Stimulated activated naive CD8-positive, alpha-beta T cell treated with anti-CD3 and anti-CD28 coated beads, Interleukin-15, amount 100 ng/mL, for 72 hours (primary cell): ENCODE results near the gene RAP1GAP.
A peak's percentile ranks its signal among the peaks of the same experiment; 100 is the strongest.
"Not testable (repeated sequence)": the region's sequence is repeated elsewhere in the genome, so short reads cannot be mapped to it uniquely, and the experiment has no call there.

Experiments used
- ATAC-seq: fragments of 150-1000 bp; cut with Tn5 transposase; 2 replicates; pipeline ENCODE4 v1.10.0; 2021; ENCODE audit warnings: mild to moderate bottlenecking, moderate library complexity
- DNase-seq, 2 donors: peaks; one replicate each; pipeline ENCODE4 v3.0.0; 2021 to 2022
- H3K27ac Mint-ChIP-seq, 2 donors: one replicate each; pipeline ENCODE4 v1.8.0; 2022; ENCODE audit warnings: mild to moderate bottlenecking in 2 of 2, mixed read lengths in 2 of 2, moderate library complexity in 2 of 2
- H3K27me3 Mint-ChIP-seq: one replicate; pipeline ENCODE4 v1.8.0; 2022; ENCODE audit warnings: mixed read lengths
- H3K4me1 Mint-ChIP-seq: one replicate; pipeline ENCODE4 v1.8.0; 2022; ENCODE audit warnings: mild to moderate bottlenecking, mixed read lengths
- H3K4me3 Mint-ChIP-seq, 2 donors: one replicate each; pipeline ENCODE4 v1.8.0; 2022; ENCODE audit warnings: mild to moderate bottlenecking in 2 of 2, mixed read lengths in 2 of 2, moderate library complexity in 1 of 2
- H3K9me3 Mint-ChIP-seq, 2 donors: one replicate each; pipeline ENCODE4 v1.8.0; 2022; ENCODE audit warnings: mixed read lengths in 2 of 2

RAP1GAP gene

GRCh38 chr1:21687081-21687529, 17.9 kb upstream of the RAP1GAP start:
- peak overlapping the region in 1 of 2 donors; percentile 77 for H3K27ac Mint-ChIP-seq
- DNase-seq (no peak), ATAC-seq (no peak)
- no peaks in the 10 kb centered on the region for H3K27me3 Mint-ChIP-seq
- H3K4me1 Mint-ChIP-seq: no peaks in the 10 kb centered on the region
- H3K4me3 Mint-ChIP-seq: no peak overlapping the region
- H3K9me3 Mint-ChIP-seq: no peaks in the 10 kb centered on the region

- no peaks in the 10 kb centered on the region for H3K27me3 Mint-ChIP-seq
Measured at GRCh38 chr1:21685946-21686678, 17.0 kb upstream of the RAP1GAP start.

GRCh38 chr1:21681426-21681825, 12.3 kb upstream of the RAP1GAP start:
- ATAC-seq: no peak

More at GRCh38 chr1:21685946-21686678, 17.0 kb upstream of the RAP1GAP start:
- Mint-ChIP-seq H3K27ac (peak overlapping the region in 1 of 2 donors; percentile 19), H3K4me3 (no peak overlapping the region), H3K9me3 (no peaks in the 10 kb centered on the region), H3K4me1 (no peaks in the 10 kb centered on the region)
- no peak for ATAC-seq
- no peak for DNase-seq

GRCh38 chr1:21680918-21681317, 11.8 kb upstream of the RAP1GAP start:
- ATAC-seq (no peak), DNase-seq (no peak)
- Mint-ChIP-seq H3K27me3 (no peaks in the 10 kb centered on the region), H3K4me1 (no peaks in the 10 kb centered on the region), H3K9me3 (no peaks in the 10 kb centered on the region), H3K27ac (peak overlapping the region in 1 of 2 donors; percentile 93), H3K4me3 (no peak overlapping the region)

More at GRCh38 chr1:21681426-21681825, 12.3 kb upstream of the RAP1GAP start:
- Mint-ChIP-seq H3K27ac (peak overlapping the region in 1 of 2 donors; percentile 93), H3K9me3 (no peaks in the 10 kb centered on the region), H3K27me3 (no peaks in the 10 kb centered on the region), H3K4me1 (no peaks in the 10 kb centered on the region), H3K4me3 (no peak overlapping the region)
- no peak for DNase-seq

- no peaks in the 10 kb centered on the region for H3K4me1 Mint-ChIP-seq
- no peak overlapping the region for H3K27ac Mint-ChIP-seq
- H3K9me3 Mint-ChIP-seq: no peaks in the 10 kb centered on the region
- H3K4me3 Mint-ChIP-seq: no peak overlapping the region
- H3K27me3 Mint-ChIP-seq: no peaks in the 10 kb centered on the region
- DNase-seq: no peak
- ATAC-seq: no peak
Measured at GRCh38 chr1:21680381-21680780, 11.2 kb upstream of the RAP1GAP start.

- no peaks in the 10 kb centered on the region for H3K4me1 Mint-ChIP-seq
- no peaks in the 10 kb centered on the region for H3K27me3 Mint-ChIP-seq
- no peak for ATAC-seq
- no peak overlapping the region for H3K4me3 Mint-ChIP-seq
- H3K9me3 Mint-ChIP-seq: no peaks in the 10 kb centered on the region
- H3K27ac Mint-ChIP-seq: no peak overlapping the region
- no peak for DNase-seq
Measured at GRCh38 chr1:21677168-21677567, 8.0 kb upstream of the RAP1GAP start.

- ATAC-seq (no peak), DNase-seq (no peak)
- Mint-ChIP-seq H3K4me1 (peaks cover 9% of the 10 kb centered on the region), H3K27me3 (peaks cover 3% of the 10 kb centered on the region), H3K27ac (no peak overlapping the region), H3K9me3 (no peaks in the 10 kb centered on the region), H3K4me3 (no peak overlapping the region)
Measured at GRCh38 chr1:21674957-21675356, 5.8 kb upstream of the RAP1GAP start.

GRCh38 chr1:21673853-21674252, 4.7 kb upstream of the RAP1GAP start:
- not testable (repeated sequence) for H3K4me3 Mint-ChIP-seq, DNase-seq, H3K27me3 Mint-ChIP-seq, H3K9me3 Mint-ChIP-seq, ATAC-seq
- H3K27ac Mint-ChIP-seq: peak overlapping the region in 1 of 2 donors; percentile 80
- peaks cover 18% of the 10 kb centered on the region for H3K4me1 Mint-ChIP-seq

GRCh38 chr1:21673277-21673780, 4.2 kb upstream of the RAP1GAP start:
- no peaks in the 10 kb centered on the region for H3K9me3 Mint-ChIP-seq
- H3K4me1 Mint-ChIP-seq: peaks cover 23% of the 10 kb centered on the region
- peaks cover 15% of the 10 kb centered on the region for H3K27me3 Mint-ChIP-seq
- no peak overlapping the region for H3K27ac Mint-ChIP-seq
- ATAC-seq: no peak
- no peak for DNase-seq
- no peak overlapping the region for H3K4me3 Mint-ChIP-seq

GRCh38 chr1:21672478-21673276, 3.5 kb upstream of the RAP1GAP start:
- ATAC-seq: no peak
- H3K4me1 Mint-ChIP-seq: peaks cover 30% of the 10 kb centered on the region
- H3K27ac Mint-ChIP-seq: no peak overlapping the region
- H3K4me3 Mint-ChIP-seq: no peak overlapping the region
- no peak for DNase-seq
- peaks cover 21% of the 10 kb centered on the region for H3K27me3 Mint-ChIP-seq
- no peaks in the 10 kb centered on the region for H3K9me3 Mint-ChIP-seq

- no peak for DNase-seq
- no peaks in the 10 kb centered on the region for H3K9me3 Mint-ChIP-seq
- ATAC-seq: no peak
Measured at GRCh38 chr1:21671915-21672314, 2.8 kb upstream of the RAP1GAP start.

GRCh38 chr1:21670956-21671902, 2.1 kb upstream of the RAP1GAP start:
- peaks cover 36% of the 10 kb centered on the region for H3K27me3 Mint-ChIP-seq
- ATAC-seq (no peak), DNase-seq (no peak)
- peak overlapping the region in 1 of 2 donors; percentile 19 for H3K27ac Mint-ChIP-seq
- no peak overlapping the region for H3K4me3 Mint-ChIP-seq
- no peaks in the 10 kb centered on the region for H3K9me3 Mint-ChIP-seq
- peaks cover 39% of the 10 kb centered on the region for H3K4me1 Mint-ChIP-seq

More at GRCh38 chr1:21671915-21672314, 2.8 kb upstream of the RAP1GAP start:
- peak overlapping the region in 1 of 2 donors; percentile 10 for H3K27ac Mint-ChIP-seq
- H3K4me1 Mint-ChIP-seq: peaks cover 32% of the 10 kb centered on the region
- H3K4me3 Mint-ChIP-seq: no peak overlapping the region
- peaks cover 29% of the 10 kb centered on the region for H3K27me3 Mint-ChIP-seq

- H3K9me3 Mint-ChIP-seq: no peaks in the 10 kb centered on the region
- ATAC-seq: no peak
- peaks cover 47% of the 10 kb centered on the region for H3K4me1 Mint-ChIP-seq
- no peak for DNase-seq
- peaks cover 45% of the 10 kb centered on the region for H3K27me3 Mint-ChIP-seq
- H3K27ac Mint-ChIP-seq: no peak overlapping the region
- H3K4me3 Mint-ChIP-seq: peak overlapping the region; percentile 21 to 62
Measured at GRCh38 chr1:21670059-21670881, 1.1 kb upstream of the RAP1GAP start.

- Mint-ChIP-seq H3K4me1 (peaks cover 55% of the 10 kb centered on the region), H3K4me3 (peak overlapping the region; percentile 62 to 79), H3K9me3 (no peaks in the 10 kb centered on the region), H3K27ac (no peak overlapping the region), H3K27me3 (peaks cover 59% of the 10 kb centered on the region)
- ATAC-seq (peak; percentile 8), DNase-seq (no peak)
Measured at GRCh38 chr1:21668951-21669257, 253 bp downstream of the RAP1GAP start.
